Ishikawa (cell line): Measurements from ENCODE around the gene CSH1.

Experiments
- EP300 ChIP-seq: IDR thresholded peaks from 2 replicates; pipeline ENCODE4 v1.6.1; 2012; ENCODE audit warnings: borderline replicate concordance
- RAD21 ChIP-seq: IDR thresholded peaks from 2 replicates; pipeline ENCODE4 v1.6.1; 2012; ENCODE audit warnings: low read depth
- TAF1 ChIP-seq: IDR thresholded peaks from 2 replicates; pipeline ENCODE4 v1.6.1; 2012; ENCODE audit warnings: low read depth, mild to moderate bottlenecking
- TEAD4 ChIP-seq: IDR thresholded peaks from 2 replicates; pipeline ENCODE4 v1.6.1; 2012
- ZBTB7A ChIP-seq: IDR thresholded peaks from 2 replicates; pipeline ENCODE4 v1.6.1; 2012; ENCODE audit warnings: low read depth
- TF ChIP-seq, protein P1 (sequence below): IDR thresholded peaks from 2 replicates; pipeline ENCODE4 v1.6.1; 2012

DNA sequence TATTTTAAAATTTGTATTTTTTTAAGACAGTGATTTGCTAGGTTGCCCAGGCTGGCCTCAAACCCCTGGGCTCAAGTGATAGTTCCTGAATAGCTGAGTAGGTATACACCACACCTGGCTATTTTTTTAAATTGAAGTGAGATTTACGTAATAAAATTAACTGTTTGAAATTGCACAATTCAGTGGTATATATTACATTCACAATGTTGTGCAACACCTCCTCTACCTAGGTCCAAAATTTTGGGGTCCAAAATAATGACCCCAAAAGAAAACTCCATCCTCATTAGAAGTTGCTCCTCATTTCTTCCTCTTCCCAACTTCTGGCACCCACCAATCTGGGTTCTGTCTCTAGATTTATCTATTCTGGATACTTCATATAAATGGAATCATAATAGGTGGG, 50.9 kb downstream of the CSH1 start:
- TF ChIP-seq EP300, result no peak
- TF ChIP-seq RAD21, result no peak
- TF ChIP-seq, protein P1, sequence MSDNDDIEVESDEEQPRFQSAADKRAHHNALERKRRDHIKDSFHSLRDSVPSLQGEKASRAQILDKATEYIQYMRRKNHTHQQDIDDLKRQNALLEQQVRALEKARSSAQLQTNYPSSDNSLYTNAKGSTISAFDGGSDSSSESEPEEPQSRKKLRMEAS, result no peak
- TF ChIP-seq TEAD4, result no peak
- TF ChIP-seq TAF1, result no peak
- no peak for TF ChIP-seq ZBTB7A
